GM12865 (cell line): ENCODE data around the gene ECE1.
"Not testable (repeated sequence)": the region's sequence is repeated elsewhere in the genome, so short reads cannot be mapped to it uniquely, and the experiment has no call there.

Experiments used
- DNase-seq: peaks from one replicate; pipeline ENCODE4 v3.0.0; 2010; ENCODE audit warnings: low read depth
- H3K4me3 ChIP-seq: 2 replicates; pipeline ENCODE4 v1.5.1; 2011; ENCODE audit warnings: mild to moderate bottlenecking, low read depth, low read length, control low read depth
- CTCF ChIP-seq: IDR thresholded peaks from 2 replicates; pipeline ENCODE4 v1.5.1; 2011; ENCODE audit warnings: low read length, control low read depth, low read depth, inconsistent platforms; ENCODE audit not compliant: insufficient read depth; ENCODE audit errors: missing control alignments

The ECE1 gene

GRCh38 chr1:21291184-21291583 lies 921 bp upstream of the ECE1 start:
- peak overlapping the region; percentile 70; the same call in 1 of the 2 replicates for H3K4me3 ChIP-seq
- no peak for TF ChIP-seq CTCF
- no peak for DNase-seq

GRCh38 chr1:21290546-21290944 lies 282 bp upstream of the ECE1 start:
- peak; percentile 80 for DNase-seq
- H3K4me3 ChIP-seq = peak overlapping the region; percentile 70

GRCh38 chr1:21289127-21289526 lies 1.1 kb downstream of the ECE1 start:
- peak overlapping the region; percentile 39 for H3K4me3 ChIP-seq
- TF ChIP-seq CTCF = no peak
- DNase-seq = no peak

More at GRCh38 chr1:21290546-21290944, 282 bp upstream of the ECE1 start:
- no peak for TF ChIP-seq CTCF

GRCh38 chr1:21287905-21288514 lies 2.3 kb downstream of the ECE1 start:
- DNase-seq = no peak
- H3K4me3 ChIP-seq = no peak overlapping the region
- no peak for TF ChIP-seq CTCF

- H3K4me3 ChIP-seq, DNase-seq: not testable (repeated sequence)
These were observed 4.9 kb downstream of the ECE1 start for GRCh38 chr1:21285386-21285785.

- TF ChIP-seq CTCF = no peak
- DNase-seq = no peak
- H3K4me3 ChIP-seq = no peak overlapping the region
These were observed 5.2 kb downstream of the ECE1 start for GRCh38 chr1:21285055-21285372.

- TF ChIP-seq CTCF = no peak
- no peak overlapping the region for H3K4me3 ChIP-seq
- DNase-seq = no peak
These were observed 5.8 kb downstream of the ECE1 start for GRCh38 chr1:21284206-21285054.
